Ishikawa (cell line): ENCODE measurements around the gene EPHA7.

Experiments used
- CREB1 ChIP-seq: IDR thresholded peaks from 2 replicates; pipeline ENCODE4 v1.6.1; 2012; ENCODE audit warnings: low read depth
- EGR1 ChIP-seq: IDR thresholded peaks from 2 replicates; pipeline ENCODE4 v1.6.1; 2012
- EP300 ChIP-seq: IDR thresholded peaks from 2 replicates; pipeline ENCODE4 v1.6.1; 2012; ENCODE audit warnings: borderline replicate concordance
- FOXM1 ChIP-seq: IDR thresholded peaks from 2 replicates; pipeline ENCODE4 v1.6.1; 2012; ENCODE audit warnings: low read depth, borderline replicate concordance
- RAD21 ChIP-seq: IDR thresholded peaks from 2 replicates; pipeline ENCODE4 v1.6.1; 2012; ENCODE audit warnings: low read depth
- TAF1 ChIP-seq: IDR thresholded peaks from 2 replicates; pipeline ENCODE4 v1.6.1; 2012; ENCODE audit warnings: low read depth, mild to moderate bottlenecking
- TEAD4 ChIP-seq: IDR thresholded peaks from 2 replicates; pipeline ENCODE4 v1.6.1; 2012
- YY1 ChIP-seq: IDR thresholded peaks from 2 replicates; pipeline ENCODE4 v1.6.1; 2012; ENCODE audit warnings: low read depth
- TF ChIP-seq, protein P1 (sequence below): IDR thresholded peaks from 2 replicates; pipeline ENCODE4 v1.6.1; 2012
- TF ChIP-seq, protein P2 (sequence below): IDR thresholded peaks from 2 replicates; pipeline ENCODE4 v1.6.1; 2012; ENCODE audit warnings: low read depth, mild to moderate bottlenecking
- TF ChIP-seq, protein P3 (sequence below): IDR thresholded peaks from 2 replicates; pipeline ENCODE4 v1.6.1; 2012

DNA sequence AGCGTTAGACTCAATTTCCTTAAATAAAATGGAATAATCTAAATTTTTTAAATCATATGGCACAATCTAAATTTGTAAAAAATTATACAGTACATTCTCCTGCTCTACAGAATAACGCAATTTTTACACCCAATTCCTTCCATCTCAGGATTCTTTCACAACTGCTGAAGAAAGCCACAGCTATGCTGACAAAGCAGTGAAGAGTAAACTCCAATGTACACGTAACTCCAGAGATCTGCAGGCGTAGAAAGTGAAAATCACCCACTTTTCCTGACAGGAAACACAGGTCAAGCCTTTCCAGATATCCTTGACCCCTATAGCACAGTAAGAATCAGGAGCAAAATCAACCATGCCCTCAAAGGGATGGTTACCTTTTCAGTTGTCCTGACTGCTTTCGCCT lies 27.4 kb downstream of the EPHA7 start:
- TF ChIP-seq, protein P1, sequence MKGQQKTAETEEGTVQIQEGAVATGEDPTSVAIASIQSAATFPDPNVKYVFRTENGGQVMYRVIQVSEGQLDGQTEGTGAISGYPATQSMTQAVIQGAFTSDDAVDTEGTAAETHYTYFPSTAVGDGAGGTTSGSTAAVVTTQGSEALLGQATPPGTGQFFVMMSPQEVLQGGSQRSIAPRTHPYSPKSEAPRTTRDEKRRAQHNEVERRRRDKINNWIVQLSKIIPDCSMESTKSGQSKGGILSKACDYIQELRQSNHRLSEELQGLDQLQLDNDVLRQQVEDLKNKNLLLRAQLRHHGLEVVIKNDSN = no peak
- no peak for TF ChIP-seq TEAD4
- TF ChIP-seq, protein P2, sequence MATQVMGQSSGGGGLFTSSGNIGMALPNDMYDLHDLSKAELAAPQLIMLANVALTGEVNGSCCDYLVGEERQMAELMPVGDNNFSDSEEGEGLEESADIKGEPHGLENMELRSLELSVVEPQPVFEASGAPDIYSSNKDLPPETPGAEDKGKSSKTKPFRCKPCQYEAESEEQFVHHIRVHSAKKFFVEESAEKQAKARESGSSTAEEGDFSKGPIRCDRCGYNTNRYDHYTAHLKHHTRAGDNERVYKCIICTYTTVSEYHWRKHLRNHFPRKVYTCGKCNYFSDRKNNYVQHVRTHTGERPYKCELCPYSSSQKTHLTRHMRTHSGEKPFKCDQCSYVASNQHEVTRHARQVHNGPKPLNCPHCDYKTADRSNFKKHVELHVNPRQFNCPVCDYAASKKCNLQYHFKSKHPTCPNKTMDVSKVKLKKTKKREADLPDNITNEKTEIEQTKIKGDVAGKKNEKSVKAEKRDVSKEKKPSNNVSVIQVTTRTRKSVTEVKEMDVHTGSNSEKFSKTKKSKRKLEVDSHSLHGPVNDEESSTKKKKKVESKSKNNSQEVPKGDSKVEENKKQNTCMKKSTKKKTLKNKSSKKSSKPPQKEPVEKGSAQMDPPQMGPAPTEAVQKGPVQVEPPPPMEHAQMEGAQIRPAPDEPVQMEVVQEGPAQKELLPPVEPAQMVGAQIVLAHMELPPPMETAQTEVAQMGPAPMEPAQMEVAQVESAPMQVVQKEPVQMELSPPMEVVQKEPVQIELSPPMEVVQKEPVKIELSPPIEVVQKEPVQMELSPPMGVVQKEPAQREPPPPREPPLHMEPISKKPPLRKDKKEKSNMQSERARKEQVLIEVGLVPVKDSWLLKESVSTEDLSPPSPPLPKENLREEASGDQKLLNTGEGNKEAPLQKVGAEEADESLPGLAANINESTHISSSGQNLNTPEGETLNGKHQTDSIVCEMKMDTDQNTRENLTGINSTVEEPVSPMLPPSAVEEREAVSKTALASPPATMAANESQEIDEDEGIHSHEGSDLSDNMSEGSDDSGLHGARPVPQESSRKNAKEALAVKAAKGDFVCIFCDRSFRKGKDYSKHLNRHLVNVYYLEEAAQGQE = no peak
- no peak for TF ChIP-seq TAF1
- no peak for TF ChIP-seq RAD21
- no peak for TF ChIP-seq EGR1
- TF ChIP-seq, protein P3, sequence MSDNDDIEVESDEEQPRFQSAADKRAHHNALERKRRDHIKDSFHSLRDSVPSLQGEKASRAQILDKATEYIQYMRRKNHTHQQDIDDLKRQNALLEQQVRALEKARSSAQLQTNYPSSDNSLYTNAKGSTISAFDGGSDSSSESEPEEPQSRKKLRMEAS = no peak
- no peak for TF ChIP-seq EP300
- no peak for TF ChIP-seq CREB1
- no peak for TF ChIP-seq FOXM1
- TF ChIP-seq YY1 = no peak
